Smooth muscle cell (in vitro differentiated cells): Measurements from ENCODE around the gene CEP78. TPM values are rescaled to one million over a fixed set of nuclear protein-coding genes. Genes with fewer than 3 reads are reported as not detected.

ENCODE experiments used
- DNase-seq: peaks from one replicate; lab custom pipeline; 2025; ENCODE audit not compliant: unreplicated experiment; lab: John Stamatoyannopoulos, UW
- H2AFZ ChIP-seq: fragments of 200-600 bp; sonication (generic); 2 replicates; pipeline ENCODE4 v1.6.0; 2016; ENCODE audit warnings: antibody characterized with exemption, low read depth, mild to moderate bottlenecking
- H3F3A ChIP-seq: fragments of 200-600 bp; sonication (generic); 2 replicates; pipeline ENCODE4 v1.6.0; 2017; ENCODE audit warnings: antibody characterized with exemption, low read depth
- H3K27ac ChIP-seq: fragments of 200-600 bp; sonication (generic); 2 replicates; pipeline ENCODE4 v1.5.1; 2016; ENCODE audit warnings: low read depth, mild to moderate bottlenecking
- H3K27me3 ChIP-seq: fragments of 200-600 bp; sonication (generic); 2 replicates; pipeline ENCODE4 v1.6.1; 2016; ENCODE audit warnings: low read depth, mild to moderate bottlenecking
- H3K36me3 ChIP-seq: fragments of 200-600 bp; sonication (generic); 2 replicates; pipeline ENCODE4 v1.5.1; 2016; ENCODE audit warnings: low read depth
- H3K4me1 ChIP-seq: fragments of 200-600 bp; sonication (generic); 2 replicates; pipeline ENCODE4 v1.5.1; 2016; ENCODE audit warnings: low read depth
- H3K4me2 ChIP-seq: fragments of 200-600 bp; sonication (generic); 2 replicates; pipeline ENCODE4 v1.6.0; 2016; ENCODE audit warnings: mild to moderate bottlenecking
- H3K4me3 ChIP-seq: fragments of 200-600 bp; sonication (generic); 2 replicates; pipeline ENCODE4 v1.5.1; 2016; ENCODE audit warnings: mild to moderate bottlenecking
- H3K79me2 ChIP-seq: fragments of 200-600 bp; sonication (generic); 2 replicates; pipeline ENCODE4 v1.6.0; 2016; ENCODE audit warnings: low read depth, mild to moderate bottlenecking
- H3K9ac ChIP-seq: fragments of 200-600 bp; sonication (generic); 2 replicates; pipeline ENCODE4 v1.6.0; 2016; ENCODE audit warnings: low read depth
- H3K9me3 ChIP-seq: fragments of 200-600 bp; sonication (generic); replicated peaks from 2 replicates; pipeline ENCODE4 v1.5.1; 2016; ENCODE audit warnings: low read depth
- H4K20me1 ChIP-seq: fragments of 200-600 bp; sonication (generic); 2 replicates; pipeline ENCODE4 v1.6.0; 2016; ENCODE audit warnings: low read depth
- WGBS: methylation state at CpG from one replicate; pipeline ENCODE4 v1.1.7; 2016; ENCODE audit warnings: low lambda C conversion rate; 5-methylcytosine and 5-hydroxymethylcytosine counted together
- polyA plus RNA-seq: library from polyadenylated mRNA; unstranded; fragments of >200 nt; fragmentation: Nextera tagmentation; extraction: Ambion mirVana; gene quantifications from 2 replicates; pipeline ENCODE4 v1.2.1, GENCODE V29; 2016
- total RNA-seq: library from RNA; depleted of rRNA; stranded (reverse); fragments of >200 nt; gene quantifications from 2 replicates; pipeline ENCODE4 v1.2.3, GENCODE V29; 2014
- TF ChIP-seq, protein P1 (sequence below): fragments of 200-600 bp; sonication (generic); IDR thresholded peaks from 2 replicates; pipeline ENCODE4 v1.5.1; 2017; ENCODE audit warnings: borderline replicate concordance, mild to moderate bottlenecking, antibody characterized with exemption; ENCODE audit not compliant: insufficient read depth, poor library complexity, severe bottlenecking

Gene CEP78
- total and polyA plus RNA-seq, 2 experiments from 2014 or later, result 8.2 to 25.4 TPM

DNA sequence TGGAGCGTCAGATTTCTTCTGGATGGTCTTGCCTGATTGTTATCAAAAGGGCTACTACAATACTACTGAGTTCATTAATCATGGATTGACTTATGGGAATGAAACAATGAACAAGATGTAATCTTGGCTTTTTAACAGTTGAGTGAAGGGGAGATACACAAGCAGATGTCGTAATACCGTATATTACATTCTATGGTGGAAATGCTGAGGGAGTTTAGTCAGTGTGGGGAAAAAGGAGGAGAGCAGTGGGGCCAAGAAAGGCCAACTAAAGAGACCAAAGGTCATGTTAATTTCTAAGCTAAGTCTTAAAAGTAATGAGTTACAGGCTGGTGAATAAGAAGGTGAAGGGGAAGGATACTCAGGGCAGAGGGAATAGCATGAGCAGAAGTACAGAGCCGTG lies 32.0 kb downstream of the CEP78 start:
- TF ChIP-seq, protein P1, sequence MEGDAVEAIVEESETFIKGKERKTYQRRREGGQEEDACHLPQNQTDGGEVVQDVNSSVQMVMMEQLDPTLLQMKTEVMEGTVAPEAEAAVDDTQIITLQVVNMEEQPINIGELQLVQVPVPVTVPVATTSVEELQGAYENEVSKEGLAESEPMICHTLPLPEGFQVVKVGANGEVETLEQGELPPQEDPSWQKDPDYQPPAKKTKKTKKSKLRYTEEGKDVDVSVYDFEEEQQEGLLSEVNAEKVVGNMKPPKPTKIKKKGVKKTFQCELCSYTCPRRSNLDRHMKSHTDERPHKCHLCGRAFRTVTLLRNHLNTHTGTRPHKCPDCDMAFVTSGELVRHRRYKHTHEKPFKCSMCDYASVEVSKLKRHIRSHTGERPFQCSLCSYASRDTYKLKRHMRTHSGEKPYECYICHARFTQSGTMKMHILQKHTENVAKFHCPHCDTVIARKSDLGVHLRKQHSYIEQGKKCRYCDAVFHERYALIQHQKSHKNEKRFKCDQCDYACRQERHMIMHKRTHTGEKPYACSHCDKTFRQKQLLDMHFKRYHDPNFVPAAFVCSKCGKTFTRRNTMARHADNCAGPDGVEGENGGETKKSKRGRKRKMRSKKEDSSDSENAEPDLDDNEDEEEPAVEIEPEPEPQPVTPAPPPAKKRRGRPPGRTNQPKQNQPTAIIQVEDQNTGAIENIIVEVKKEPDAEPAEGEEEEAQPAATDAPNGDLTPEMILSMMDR, result no peak
- over 99% methylated on average over 4 of the region's 4 CpGs for WGBS
- H2AFZ ChIP-seq, result no peak overlapping the region

DNA sequence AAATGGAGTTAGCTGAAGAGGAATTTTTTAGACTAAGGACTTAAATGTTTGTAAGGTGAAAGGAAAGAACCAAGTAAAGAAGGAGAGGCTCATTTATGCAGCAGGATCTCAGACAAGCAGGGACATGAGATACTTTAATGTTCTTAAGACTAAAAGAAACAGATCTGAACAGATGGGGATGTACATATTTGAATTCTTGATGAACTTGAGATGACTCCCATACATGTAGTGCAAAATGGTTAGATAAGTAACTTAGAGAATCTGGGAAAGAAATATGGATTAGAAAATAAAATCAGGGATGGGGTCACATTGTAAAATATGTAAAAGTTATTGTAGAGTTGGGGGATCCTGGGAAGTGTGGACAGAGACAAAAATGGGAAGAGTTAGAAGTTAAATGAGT lies 33.9 kb downstream of the CEP78 start:
- Histone ChIP-seq H3K27ac (no peak overlapping the region), H2AFZ (no peak overlapping the region), H3K36me3 (peaks cover 8% of the 10 kb centered on the region), H3K4me1 (no peaks in the 10 kb centered on the region), H3K79me2 (no peaks in the 10 kb centered on the region), H4K20me1 (no peaks in the 10 kb centered on the region), H3K9ac (no peak overlapping the region), H3K9me3 (no peaks in the 10 kb centered on the region), H3K4me2 (no peak overlapping the region), H3K4me3 (no peak overlapping the region), H3F3A (no peaks in the 10 kb centered on the region), H3K27me3 (no peaks in the 10 kb centered on the region)
- no peak for DNase-seq
- TF ChIP-seq, protein P1, result no peak

More for the DNA sequence above, 32.0 kb downstream of the CEP78 start:
- Histone ChIP-seq H4K20me1 (no peaks in the 10 kb centered on the region), H3K79me2 (no peaks in the 10 kb centered on the region), H3K9me3 (no peaks in the 10 kb centered on the region), H3K4me1 (no peaks in the 10 kb centered on the region), H3F3A (no peaks in the 10 kb centered on the region), H3K4me3 (no peak overlapping the region), H3K4me2 (no peak overlapping the region), H3K27me3 (no peaks in the 10 kb centered on the region), H3K9ac (no peak overlapping the region), H3K27ac (no peak overlapping the region), H3K36me3 (peaks cover 8% of the 10 kb centered on the region)
- DNase-seq, result no peak

DNA sequence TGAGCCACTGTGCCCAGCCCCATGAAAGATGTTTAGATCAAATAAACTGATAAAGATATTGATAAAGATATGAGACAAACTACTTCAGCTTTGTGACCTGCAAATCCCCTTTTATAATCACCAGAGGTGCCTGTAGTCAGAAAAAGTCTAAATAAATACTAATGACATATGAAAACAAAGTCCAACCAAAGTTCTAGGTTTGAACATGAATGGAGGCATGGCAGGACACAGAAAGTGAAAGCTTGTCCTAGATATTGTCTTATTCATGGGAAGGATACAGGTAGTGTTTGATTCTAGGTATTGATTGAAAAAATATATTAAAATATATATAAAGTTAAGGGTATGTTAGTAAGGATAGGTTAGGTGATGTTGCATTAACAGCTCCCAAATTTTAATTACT lies 36.4 kb downstream of the CEP78 start:
- no peaks in the 10 kb centered on the region for H3F3A ChIP-seq
- H2AFZ ChIP-seq, result no peak overlapping the region
- DNase-seq, result no peak

DNA sequence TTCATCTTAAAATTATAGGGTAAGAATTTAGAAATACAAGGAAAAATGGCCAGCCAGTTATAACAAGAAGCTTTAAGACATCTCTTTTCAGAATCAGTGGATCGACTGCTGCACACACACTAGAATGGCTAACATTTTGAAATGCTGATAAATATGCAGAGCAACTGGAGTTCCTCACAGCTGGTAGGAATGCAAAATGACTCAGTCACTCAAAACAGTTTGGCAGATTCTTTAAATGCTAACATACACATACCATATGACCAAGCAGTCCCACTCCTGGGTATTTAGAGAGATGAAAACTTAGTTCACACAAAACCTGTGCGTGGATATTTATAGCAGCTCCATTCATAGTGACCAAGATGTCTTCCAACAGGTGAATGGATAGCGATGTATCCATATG lies 37.9 kb downstream of the CEP78 start:
- Histone ChIP-seq H3K9ac (no peak overlapping the region), H3K36me3 (no peaks in the 10 kb centered on the region), H3K27ac (no peak overlapping the region), H3K9me3 (no peaks in the 10 kb centered on the region), H2AFZ (no peak overlapping the region), H3K79me2 (no peaks in the 10 kb centered on the region), H3K4me2 (no peak overlapping the region), H3K4me1 (peaks cover 2% of the 10 kb centered on the region), H4K20me1 (no peaks in the 10 kb centered on the region), H3K4me3 (no peak overlapping the region), H3K27me3 (no peaks in the 10 kb centered on the region), H3F3A (no peaks in the 10 kb centered on the region)
- WGBS, result 76% methylated on average over 3 of the region's 3 CpGs
- DNase-seq, result no peak
- TF ChIP-seq, protein P1, result no peak

More for the DNA sequence above, 36.4 kb downstream of the CEP78 start:
- TF ChIP-seq, protein P1, result no peak
- H3K27ac ChIP-seq, result no peak overlapping the region
- H3K36me3 ChIP-seq, result no peaks in the 10 kb centered on the region
- no peaks in the 10 kb centered on the region for H3K27me3 ChIP-seq
- no peaks in the 10 kb centered on the region for H3K79me2 ChIP-seq
- H3K9ac ChIP-seq, result no peak overlapping the region
- no peak overlapping the region for H3K4me3 ChIP-seq
- H3K4me2 ChIP-seq, result no peak overlapping the region
- H4K20me1 ChIP-seq, result no peaks in the 10 kb centered on the region
- H3K9me3 ChIP-seq, result no peaks in the 10 kb centered on the region
- no peaks in the 10 kb centered on the region for H3K4me1 ChIP-seq
